KMS-11 (cell line): ENCODE measurements around the gene TNFRSF6B.

Source experiments
- H2AFZ ChIP-seq: fragments of 200-600 bp; sonication (generic); 2 replicates; pipeline ENCODE4 v1.6.1; 2016; ENCODE audit warnings: antibody characterized with exemption, mixed run types, low read depth
- H3K27ac ChIP-seq: fragments of 200-600 bp; sonication (generic); 2 replicates; pipeline ENCODE4 v1.6.1; 2016; ENCODE audit warnings: mild to moderate bottlenecking, mixed run types
- H3K27me3 ChIP-seq: fragments of 200-600 bp; sonication (generic); 2 replicates; pipeline ENCODE4 v1.6.1; 2017; ENCODE audit warnings: mild to moderate bottlenecking, low read depth, mixed run types, moderate library complexity; ENCODE audit not compliant: insufficient read depth
- H3K36me3 ChIP-seq: fragments of 200-600 bp; sonication (generic); 2 replicates; pipeline ENCODE4 v1.6.1; 2017; ENCODE audit warnings: mild to moderate bottlenecking, mixed run types; ENCODE audit not compliant: insufficient read depth
- H3K4me1 ChIP-seq: fragments of 200-600 bp; sonication (generic); 2 replicates; pipeline ENCODE4 v1.6.1; 2016; ENCODE audit warnings: mild to moderate bottlenecking, low read depth, mixed run types; ENCODE audit not compliant: poor library complexity, severe bottlenecking
- H3K4me2 ChIP-seq: fragments of 200-600 bp; sonication (generic); 2 replicates; pipeline ENCODE4 v1.7.0; 2016; ENCODE audit warnings: mild to moderate bottlenecking, mixed run types
- H3K4me3 ChIP-seq: fragments of 200-600 bp; sonication (generic); IDR thresholded peaks from 2 replicates; pipeline ENCODE4 v1.6.1; 2017; ENCODE audit warnings: low read depth, low read length, mixed read lengths; ENCODE audit not compliant: insufficient read depth
- H3K79me2 ChIP-seq: fragments of 200-600 bp; sonication (generic); 2 replicates; pipeline ENCODE4 v1.6.1; 2016; ENCODE audit warnings: low read depth, mixed run types; ENCODE audit not compliant: insufficient read depth
- H3K9ac ChIP-seq: fragments of 200-600 bp; sonication (generic); 2 replicates; pipeline ENCODE4 v1.6.1; 2016; ENCODE audit warnings: mild to moderate bottlenecking, mixed run types
- H4K20me1 ChIP-seq: fragments of 200-600 bp; sonication (generic); 2 replicates; pipeline ENCODE4 v1.6.1; 2016; ENCODE audit warnings: mild to moderate bottlenecking, mixed run types; ENCODE audit not compliant: insufficient read depth
- CTCF ChIP-seq: fragments of 200-600 bp; sonication (generic); conservative IDR thresholded peaks from 2 replicates; pipeline ENCODE4 v1.6.1; 2017; ENCODE audit warnings: low read depth, mild to moderate bottlenecking, antibody characterized with exemption, low read length, moderate library complexity, mixed read lengths

The TNFRSF6B gene

GRCh38 chr20:63734111-63734945 lies 37.9 kb downstream of the TNFRSF6B start:
- Histone ChIP-seq H3K79me2 (peaks cover 24% of the 10 kb centered on the region), H2AFZ (no peak overlapping the region), H3K9ac (no peak overlapping the region), H3K27ac (no peak overlapping the region), H4K20me1 (no peaks in the 10 kb centered on the region), H3K36me3 (no peaks in the 10 kb centered on the region), H3K4me3 (no peak overlapping the region), H3K4me2 (no peak overlapping the region), H3K27me3 (no peaks in the 10 kb centered on the region), H3K4me1 (peaks cover 65% of the 10 kb centered on the region)
- no peak for TF ChIP-seq CTCF

- no peak overlapping the region for H2AFZ ChIP-seq
- TF ChIP-seq CTCF = no peak
- peaks cover 22% of the 10 kb centered on the region for H3K79me2 ChIP-seq
- H3K4me2 ChIP-seq = peak overlapping the region; percentile 94
- H3K27ac ChIP-seq = peak overlapping the region; percentile 80
- no peak overlapping the region; the same call in 1 of the 2 replicates for H3K9ac ChIP-seq
- H3K36me3 ChIP-seq = no peaks in the 10 kb centered on the region
- H3K4me3 ChIP-seq = no peak overlapping the region
- no peaks in the 10 kb centered on the region for H4K20me1 ChIP-seq
- peaks cover 57% of the 10 kb centered on the region for H3K4me1 ChIP-seq
- H3K27me3 ChIP-seq = no peaks in the 10 kb centered on the region
Measured at GRCh38 chr20:63734946-63735858, 38.8 kb downstream of the TNFRSF6B start.

- 0 out of 2 replicates have a peak, but pooled peaks have one; percentile 6 for TF ChIP-seq CTCF
Measured at GRCh38 chr20:63735859-63736718, 39.6 kb downstream of the TNFRSF6B start, which contains the start of gene LIME1. Gene LIME1, plus strand, starts transcription at chr20:63736664. Its CDS starts 886 bp downstream, at chr20:63737550.

More at GRCh38 chr20:63735859-63736718, 39.6 kb downstream of the TNFRSF6B start, which contains the start of gene LIME1:
- H3K4me2 ChIP-seq = peak within 1 kb of the TSS; percentile 94
- H3K27ac ChIP-seq = peak within 1 kb of the TSS; percentile 80
- no peaks in the 10 kb centered on the region for H3K36me3 ChIP-seq
- no peaks in the 10 kb centered on the region for H4K20me1 ChIP-seq
- no peaks in the 10 kb centered on the region for H3K27me3 ChIP-seq
- peaks cover 53% of the 10 kb centered on the region for H3K4me1 ChIP-seq
- H3K9ac ChIP-seq = peak within 1 kb of the TSS; percentile 75
- peaks cover 20% of the 10 kb centered on the region; the same call in 1 of the 2 replicates for H3K79me2 ChIP-seq
- peak within 1 kb of the TSS; percentile 60 for H3K4me3 ChIP-seq
- no peak within 1 kb of the TSS for H2AFZ ChIP-seq
